GM21723 (cell line): ENCODE results near the gene PCDH19.

Experiments used
- ATAC-seq: cut with Tn5 transposase; IDR thresholded peaks from one replicate; pipeline ENCODE4 v1.9.1; 2021; ENCODE audit warnings: mild to moderate bottlenecking, moderate library complexity; ENCODE audit not compliant: unreplicated experiment

Gene PCDH19

GRCh38 chrX:100407147-100407783, 2.8 kb downstream of the PCDH19 start:
- ATAC-seq: no peak

GRCh38 chrX:100405424-100405823, 4.6 kb downstream of the PCDH19 start:
- ATAC-seq: no peak

- no peak for ATAC-seq
Observed at GRCh38 chrX:100404851-100405250, 5.2 kb downstream of the PCDH19 start.

- no peak for ATAC-seq
Observed at GRCh38 chrX:100395781-100396180, 14.3 kb downstream of the PCDH19 start.

GRCh38 chrX:100381619-100382018, 28.5 kb downstream of the PCDH19 start:
- no peak for ATAC-seq

- no peak for ATAC-seq
Observed at GRCh38 chrX:100379388-100379986, 30.6 kb downstream of the PCDH19 start.

GRCh38 chrX:100377826-100378225, 32.2 kb downstream of the PCDH19 start:
- ATAC-seq: no peak

- no peak for ATAC-seq
Observed at GRCh38 chrX:100376576-100376975, 33.5 kb downstream of the PCDH19 start.

GRCh38 chrX:100373673-100374072, 36.4 kb downstream of the PCDH19 start:
- no peak for ATAC-seq

- ATAC-seq: no peak
Observed at GRCh38 chrX:100368167-100368566, 41.9 kb downstream of the PCDH19 start.

GRCh38 chrX:100363896-100364295, 46.2 kb downstream of the PCDH19 start:
- ATAC-seq: no peak

GRCh38 chrX:100358766-100359165, 51.3 kb downstream of the PCDH19 start:
- ATAC-seq: no peak

GRCh38 chrX:100356351-100356896, 53.6 kb downstream of the PCDH19 start:
- no peak for ATAC-seq

- no peak for ATAC-seq
Observed at GRCh38 chrX:100355680-100356079, 54.4 kb downstream of the PCDH19 start.

- no peak for ATAC-seq
Observed at GRCh38 chrX:100353326-100353725, 56.7 kb downstream of the PCDH19 start.

- ATAC-seq: no peak
Observed at GRCh38 chrX:100350704-100351489, 59.2 kb downstream of the PCDH19 start.

- no peak for ATAC-seq
Observed at GRCh38 chrX:100349391-100349790, 60.7 kb downstream of the PCDH19 start.

GRCh38 chrX:100341142-100341510, 68.9 kb downstream of the PCDH19 start:
- no peak for ATAC-seq

- ATAC-seq: no peak
Observed at GRCh38 chrX:100340491-100341141, 69.5 kb downstream of the PCDH19 start.

- no peak for ATAC-seq
Observed at GRCh38 chrX:100328351-100328750, 81.7 kb downstream of the PCDH19 start.

GRCh38 chrX:100319716-100320115, 90.4 kb downstream of the PCDH19 start:
- ATAC-seq: no peak
